HEK293T (cell line): ENCODE results near the gene PHETA2.

Source experiments
- CTCF ChIA-PET: fragments of 350-600 bp; formaldehyde crosslinking; extraction: SDS; loops from one replicate; lab custom pipeline; 2021; ENCODE audit warnings: antibody characterized with exemption, inconsistent platforms; lab: Yijun Ruan, JAX
- POLR2A ChIA-PET: fragments of 350-600 bp; formaldehyde crosslinking; extraction: SDS; loops from one replicate; lab custom pipeline; 2020; ENCODE audit warnings: antibody characterized with exemption, inconsistent platforms; lab: Yijun Ruan, JAX
- DNase-seq: peaks from one replicate; pipeline ENCODE4 v3.0.0; 2012; ENCODE audit warnings: mixed read lengths; ENCODE audit errors: extremely low spot score
- ARNT ChIP-seq: fragments of 450-650 bp; IDR thresholded peaks from 2 replicates; pipeline ENCODE4 v1.6.1; 2017; ENCODE audit warnings: mild to moderate bottlenecking
- BHLHE40 ChIP-seq: fragments of 450-650 bp; IDR thresholded peaks from 2 replicates; pipeline ENCODE4 v1.6.1; 2016; ENCODE audit warnings: mild to moderate bottlenecking, moderate library complexity, borderline replicate concordance
- CTBP1 ChIP-seq: fragments of 450-650 bp; IDR thresholded peaks from 2 replicates; pipeline ENCODE4 v1.6.1; 2016; ENCODE audit warnings: borderline replicate concordance
- ELF4 ChIP-seq: fragments of 450-650 bp; IDR thresholded peaks from 2 replicates; pipeline ENCODE4 v1.6.1; 2017; ENCODE audit warnings: antibody characterized with exemption
- FOXA1 ChIP-seq: fragments of 450-650 bp; IDR thresholded peaks from 2 replicates; pipeline ENCODE4 v1.6.1; 2016; ENCODE audit warnings: mild to moderate bottlenecking
- FOXK2 ChIP-seq: fragments of 450-650 bp; IDR thresholded peaks from 2 replicates; pipeline ENCODE4 v1.6.1; 2016; ENCODE audit warnings: mild to moderate bottlenecking
- FOXM1 ChIP-seq: fragments of 450-650 bp; IDR thresholded peaks from 2 replicates; pipeline ENCODE4 v1.6.1; 2017; ENCODE audit warnings: mild to moderate bottlenecking, borderline replicate concordance
- HDGF ChIP-seq: fragments of 450-650 bp; IDR thresholded peaks from 2 replicates; pipeline ENCODE4 v1.6.1; 2017; ENCODE audit warnings: antibody characterized with exemption, borderline replicate concordance
- L3MBTL2 ChIP-seq: fragments of 450-650 bp; conservative IDR thresholded peaks from 2 replicates; pipeline ENCODE4 v1.6.1; 2016; ENCODE audit warnings: mild to moderate bottlenecking
- LEF1 ChIP-seq: fragments of 450-650 bp; IDR thresholded peaks from 2 replicates; pipeline ENCODE4 v1.6.1; 2017; ENCODE audit warnings: mild to moderate bottlenecking, borderline replicate concordance
- NFRKB ChIP-seq: fragments of 450-650 bp; IDR thresholded peaks from 2 replicates; pipeline ENCODE4 v1.6.1; 2016; ENCODE audit warnings: mild to moderate bottlenecking, moderate library complexity
- PKNOX1 ChIP-seq: fragments of 450-650 bp; IDR thresholded peaks from 2 replicates; pipeline ENCODE4 v1.6.1; 2016
- SP1 ChIP-seq: fragments of 450-650 bp; IDR thresholded peaks from 2 replicates; pipeline ENCODE4 v1.6.1; 2017
- SUZ12 ChIP-seq: fragments of 450-650 bp; IDR thresholded peaks from 2 replicates; pipeline ENCODE4 v1.6.1; 2016; ENCODE audit warnings: mild to moderate bottlenecking
- TARDBP ChIP-seq: fragments of 450-650 bp; IDR thresholded peaks from 2 replicates; pipeline ENCODE4 v1.6.1; 2016
- ZNF384 ChIP-seq: fragments of 450-650 bp; IDR thresholded peaks from 2 replicates; pipeline ENCODE4 v1.6.1; 2016

The PHETA2 gene

GRCh38 chr22:42079319-42080251 lies 5.5 kb downstream of the PHETA2 start, which contains the start of gene SMDT1:
TSS of gene SMDT1 (plus strand) at chr22:42079700. CDS start at chr22:42079769, 69 bp downstream.
- POLR2A ChIA-PET, result interaction anchor here (0.6 to 4.4 kb wide), 13 partner anchors 9 to 1108 kb away, joined by 3 to 57 read pairs (median 4); partner anchors contain the start of genes CENPM, NAGA and NDUFA6
- CTCF ChIA-PET, result interaction anchor here (0.6 to 1.4 kb wide), 3 partner anchors 12 to 133 kb away, joined by 3 to 7 read pairs (median 3); partner anchors contain the start of gene CENPM
- peak; percentile 97 for DNase-seq
- TF ChIP-seq BHLHE40 (no peak), ELF4 (peak; percentile 15; the same call in 1 of the 2 replicates), FOXM1 (no peak), LEF1 (no peak), FOXA1 (no peak), ZNF384 (no peak), L3MBTL2 (peak; percentile 99), ARNT (no peak), NFRKB (no peak), TARDBP (no peak), FOXK2 (no peak), SUZ12 (no peak), SP1 (no peak), HDGF (peak; percentile 92), CTBP1 (no peak), PKNOX1 (peak; percentile 99)

- DNase-seq, result peak; percentile 28
- ChIA-PET CTCF (interaction anchor here (0.6 to 1.0 kb wide), 3 partner anchors 11 to 464 kb away, joined by 3 to 4 read pairs (median 3); no protein-coding TSS in a partner anchor), POLR2A (interaction anchor here (0.6 to 4.4 kb wide), 10 partner anchors 9 to 382 kb away, joined by 3 to 57 read pairs (median 4); partner anchors contain the start of genes CENPM, NAGA and NDUFA6)
- TF ChIP-seq ELF4, result 0 out of 2 replicates have a peak, but pooled peaks have one; percentile 12
- no peak for TF ChIP-seq TARDBP
Measured at GRCh38 chr22:42080287-42080686, 6.2 kb downstream of the PHETA2 start.

GRCh38 chr22:42083119-42083518 lies 9.1 kb downstream of the PHETA2 start:
- no peak for DNase-seq
- ChIA-PET CTCF (no interaction called here), POLR2A (interaction anchor here (2.1 kb wide), 1 partner anchor 12 kb away, joined by 8 read pairs; the partner anchor contains the start of gene NAGA)
- no peak for TF ChIP-seq ARNT
- no peak for TF ChIP-seq SUZ12
- TF ChIP-seq BHLHE40, result no peak
- TF ChIP-seq ELF4, result no peak
- no peak for TF ChIP-seq PKNOX1
- TF ChIP-seq NFRKB, result no peak
- no peak for TF ChIP-seq FOXK2
- TF ChIP-seq FOXA1, result no peak
- no peak for TF ChIP-seq LEF1
- TF ChIP-seq HDGF, result no peak
- no peak for TF ChIP-seq FOXM1
- no peak for TF ChIP-seq SP1
- TF ChIP-seq L3MBTL2, result no peak
- no peak for TF ChIP-seq CTBP1
- no peak for TF ChIP-seq TARDBP

GRCh38 chr22:42084874-42085273 lies 10.8 kb downstream of the PHETA2 start:
- DNase-seq, result no peak
- ChIA-PET CTCF (no interaction called here), POLR2A (no interaction called here)
- TF ChIP-seq LEF1 (no peak), ELF4 (no peak), SP1 (no peak), ZNF384 (no peak), BHLHE40 (no peak), HDGF (no peak), NFRKB (no peak), CTBP1 (no peak), FOXA1 (no peak), L3MBTL2 (no peak), TARDBP (no peak)

- DNase-seq, result no peak
- ChIA-PET POLR2A (interaction anchor here (0.9 kb wide), 1 partner anchor 139 kb away, joined by 3 read pairs; the partner anchor contains the start of gene CENPM), CTCF (interaction anchor here (0.5 kb wide), 1 partner anchor 10 kb away, joined by 3 read pairs; no protein-coding TSS in a partner anchor)
- TF ChIP-seq ZNF384 (no peak), TARDBP (no peak), CTBP1 (no peak), SUZ12 (no peak), FOXK2 (no peak), SP1 (no peak)
Measured at GRCh38 chr22:42086051-42086450, 12.0 kb downstream of the PHETA2 start.
